K562 (cell line): ENCODE data around the gene PUSL1. TPM values are rescaled to one million over a fixed set of nuclear protein-coding genes. Genes with fewer than 3 reads are reported as not detected.

Source experiments
- ETS1 ChIP-seq: conservative IDR thresholded peaks from 2 replicates; pipeline ENCODE4 v1.6.1; 2011; ENCODE audit warnings: low read depth, mild to moderate bottlenecking, low read length; ENCODE audit not compliant: control insufficient read depth
- FOXA3 ChIP-seq, 2 experiments: fragments of 450-650 bp in 1 of 2; sonication (generic) in 1 of 2; formaldehyde crosslinking; IDR thresholded peaks in 1 of 2; conservative IDR thresholded peaks in 1 of 2; 2 replicates each; pipeline versions ENCODE4 v1.4.0 to v1.8.0; 2020 to 2022; ENCODE audit warnings: mild to moderate bottlenecking in 2 of 2, missing genetic modification reagents in 1 of 2
- FOXM1 ChIP-seq, 2 experiments: fragments of 450-650 bp in 1 of 2; sonication (generic) in 1 of 2; formaldehyde crosslinking in 1 of 2; IDR thresholded peaks; 2 replicates each; pipeline versions ENCODE4 v1.6.1 to v1.9.0; 2017 to 2022; ENCODE audit warnings: low read depth in 2 of 2, mild to moderate bottlenecking in 2 of 2, missing genetic modification reagents in 1 of 2, moderate library complexity in 1 of 2
- PCBP1 ChIP-seq: fragments of 200-400 bp; formaldehyde crosslinking; IDR thresholded peaks from 2 replicates; pipeline ENCODE4 v1.6.1; 2018; ENCODE audit warnings: mild to moderate bottlenecking, low read depth, low read length; ENCODE audit not compliant: poor library complexity, severe bottlenecking
- POLR2B ChIP-seq: fragments of 450-650 bp; IDR thresholded peaks from 2 replicates; pipeline ENCODE4 v1.6.1; 2018; ENCODE audit warnings: low read depth; ENCODE audit not compliant: partially characterized antibody
- RNF219 ChIP-seq: fragments of 250-450 bp; sonication (Bioruptor Pico); IDR thresholded peaks from 2 replicates; pipeline ENCODE4 v1.5.0; 2022; ENCODE audit warnings: mild to moderate bottlenecking
- SUPT5H ChIP-seq: fragments of 450-650 bp; IDR thresholded peaks from 2 replicates; pipeline ENCODE4 v1.6.1; 2016
- ZNF740 ChIP-seq, 3 experiments: fragments of 200-800 bp in 1 of 3; sonication (Bioruptor generic) in 1 of 3; sonication (generic) in 1 of 3; formaldehyde crosslinking in 1 of 3; IDR thresholded peaks; 2 replicates each; pipeline versions ENCODE4 v1.6.1 to v1.8.0; 2016 to 2022; ENCODE audit warnings: mild to moderate bottlenecking in 2 of 3, missing compliant biosample characterization in 2 of 3, missing genetic modification characterization in 2 of 3, missing genetic modification reagents in 1 of 3
- polyA plus RNA-seq, 8 experiments: library from polyadenylated mRNA; depleted of rRNA in 4 of 8; stranded (reverse) in 5 of 8; unstranded in 3 of 8; fragments of >200 nt; fragmentation: Nextera tagmentation in 2 of 8; fragmentation: Illumina TruSeq in 1 of 8; extraction: Ambion mirVana in 2 of 8; extraction: Trizol in 1 of 8; gene quantifications; 2 replicates each; pipeline versions ENCODE4 v1.2.1 to v1.2.3, GENCODE V29; 2011 to 2014; ENCODE audit warnings: inconsistent platforms in 1 of 8, missing spikeins in 1 of 8
- total RNA-seq, 7 experiments: library from RNA; depleted of rRNA in 6 of 7; stranded (reverse); fragments of >200 nt in 6 of 7; fragmentation: Illumina TruSeq in 2 of 7; extraction: Trizol in 2 of 7; gene quantifications; 2 replicates each; pipeline versions ENCODE4 v1.2.1 to v1.2.3, GENCODE V29; 2011 to 2021; ENCODE audit warnings: low replicate concordance in 1 of 7

Gene PUSL1
- total and polyA plus RNA-seq, 9 of the 15 experiments (the other 6 are each of a cell fraction or from before 2014, with no cell fraction given), result 0.62 to 86.9 (median 13.6) TPM

- TF ChIP-seq RNF219 (CRISPR knock-in tag) (no peak), ZNF740 (CRISPR knock-in tag; IDR thresholded peaks at IDR 0.05) (peak; percentile 15; the same call in 1 of the 2 replicates), ZNF740 (tag; IDR thresholded peaks at IDR 0.05) (no peak), SUPT5H (peak; percentile 43), FOXM1 (IDR thresholded peaks at IDR 0.05; ENCODE audit: low read depth) (no peak), FOXM1 (CRISPR knock-in tag; IDR thresholded peaks at IDR 0.05; ENCODE audit: low read depth) (0 out of 2 replicates have a peak, but pooled peaks have one; percentile 23), ETS1 (peak; percentile 26; the same call in 1 of the 2 replicates), POLR2B (peak; percentile 30), PCBP1 (peak; percentile 6), FOXA3 (CRISPR knock-in tag; conservative IDR thresholded peaks at IDR 0.05 in 1 of 2, IDR thresholded peaks at IDR 0.05 in 1 of 2) (no peak)
These were observed 4.3 kb downstream of the PUSL1 start (continued) for GRCh38 chr1:1312450-1313314.
